HG03342 (cell line): ENCODE measurements around the gene USP48.
"Not testable (repeated sequence)": the region's sequence is repeated elsewhere in the genome, so short reads cannot be mapped to it uniquely, and the experiment has no call there.

Experiments used
- ATAC-seq: cut with Tn5 transposase; IDR thresholded peaks from one replicate; pipeline ENCODE4 v1.9.1; 2021; ENCODE audit warnings: mild to moderate bottlenecking, moderate library complexity; ENCODE audit not compliant: unreplicated experiment

USP48 gene

GRCh38 chr1:21814981-21815582, 32.1 kb upstream of the USP48 start:
- no peak for ATAC-seq

GRCh38 chr1:21814241-21814918, 31.4 kb upstream of the USP48 start:
- no peak for ATAC-seq

GRCh38 chr1:21813542-21813941, 30.6 kb upstream of the USP48 start:
- no peak for ATAC-seq

GRCh38 chr1:21811875-21812305, 28.9 kb upstream of the USP48 start, which contains the start of gene LDLRAD2:
Gene LDLRAD2 (plus strand): TSS chr1:21812265. CDS start chr1:21812452, 187 bp downstream.
- no peak for ATAC-seq

- ATAC-seq: no peak
Measured at GRCh38 chr1:21804536-21804935, 21.6 kb upstream of the USP48 start.

GRCh38 chr1:21801100-21801499, 18.2 kb upstream of the USP48 start:
- no peak for ATAC-seq

GRCh38 chr1:21799730-21800129, 16.8 kb upstream of the USP48 start:
- ATAC-seq: no peak

- ATAC-seq: no peak
Measured at GRCh38 chr1:21795075-21795474, 12.1 kb upstream of the USP48 start.

- ATAC-seq: no peak
Measured at GRCh38 chr1:21794656-21795055, 11.7 kb upstream of the USP48 start.

- ATAC-seq: no peak
Measured at GRCh38 chr1:21793104-21793503, 10.2 kb upstream of the USP48 start.

- ATAC-seq: no peak
Measured at GRCh38 chr1:21786640-21787039, 3.7 kb upstream of the USP48 start.

- not testable (repeated sequence) for ATAC-seq
Measured at GRCh38 chr1:21785764-21786163, 2.8 kb upstream of the USP48 start.

- ATAC-seq: no peak
Measured at GRCh38 chr1:21783679-21784603, 992 bp upstream of the USP48 start.

- peak; percentile 17 for ATAC-seq
Measured at GRCh38 chr1:21782349-21782867, 541 bp downstream of the USP48 start.

GRCh38 chr1:21781815-21782348, 1.1 kb downstream of the USP48 start:
- peak; percentile 19 for ATAC-seq

GRCh38 chr1:21779613-21780521, 3.1 kb downstream of the USP48 start:
- no peak for ATAC-seq

GRCh38 chr1:21778405-21778727, 4.6 kb downstream of the USP48 start:
- no peak for ATAC-seq

GRCh38 chr1:21776925-21777324, 6.0 kb downstream of the USP48 start:
- not testable (repeated sequence) for ATAC-seq

GRCh38 chr1:21775985-21776562, 6.9 kb downstream of the USP48 start:
- ATAC-seq: no peak

GRCh38 chr1:21775550-21775914, 7.4 kb downstream of the USP48 start:
- no peak for ATAC-seq
